ENCODE measurements around the gene METTL21C.

The METTL21C gene

DNA sequence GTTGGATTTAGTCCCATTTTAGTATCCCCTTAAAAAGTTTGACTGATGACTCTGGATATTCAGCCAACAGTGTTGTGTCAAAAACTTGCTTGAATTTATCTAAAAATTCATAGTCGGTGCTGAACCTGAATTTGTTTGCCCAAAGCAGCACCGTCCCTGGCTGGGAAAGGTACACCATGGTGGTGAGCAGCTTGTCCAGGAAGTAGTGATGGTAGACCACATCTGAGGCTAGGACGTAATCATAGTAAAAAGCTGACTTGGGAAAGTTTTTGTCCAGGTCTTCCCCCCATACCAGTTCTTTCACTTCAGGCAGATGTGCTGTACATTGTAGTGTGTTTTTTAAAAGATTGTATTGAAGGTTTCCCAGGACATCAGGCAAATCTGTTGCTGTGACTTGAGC is 8.8 kb downstream of the METTL21C start:
- TF ChIP-seq CTCF (IDR thresholded peaks at IDR 0.05; ENCODE audit: control extremely low read depth, extremely low read depth, low read depth, missing control alignments) = no peak
- ChIA-PET CTCF (interaction anchor here (0.8 to 2.0 kb wide), 3 partner anchors 8 to 94 kb away, joined by 3 to 6 read pairs (median 3); partner anchors contain the start of gene TEX30), POLR2A (no interaction called here)

GRCh38 chr13:102683637-102684036 is 11.2 kb downstream of the METTL21C start:
- DNase-seq (ENCODE audit: extremely low spot score) = no peak
- ChIA-PET CTCF (interaction anchor here (1.4 kb wide), 1 partner anchor 9 kb away, joined by 3 read pairs; no protein-coding TSS in a partner anchor), POLR2A (no interaction called here)
- TF ChIP-seq CTCF (IDR thresholded peaks at IDR 0.05; ENCODE audit: control extremely low read depth, extremely low read depth, low read depth, missing control alignments) = no peak

More for the DNA sequence above, 8.8 kb downstream of the METTL21C start:
- DNase-seq (ENCODE audit: extremely low spot score) = no peak

GRCh38 chr13:102682727-102683126 is 12.1 kb downstream of the METTL21C start:
- CTCF ChIA-PET = interaction anchor here (1.0 to 1.4 kb wide), 3 partner anchors 8 to 42 kb away, joined by 3 read pairs; no protein-coding TSS in a partner anchor
- no peak for TF ChIP-seq CTCF (IDR thresholded peaks at IDR 0.05; ENCODE audit: control extremely low read depth, extremely low read depth, low read depth, missing control alignments)
- DNase-seq (ENCODE audit: extremely low spot score) = no peak
- POLR2A ChIA-PET = no interaction called here

- TF ChIP-seq CTCF (IDR thresholded peaks at IDR 0.05; ENCODE audit: control extremely low read depth, extremely low read depth, low read depth, missing control alignments) = no peak
- ChIA-PET POLR2A (no interaction called here), CTCF (interaction anchor here (1.0 to 1.3 kb wide), 2 partner anchors 40 to 43 kb away, joined by 3 read pairs; no protein-coding TSS in a partner anchor)
These were observed 12.6 kb downstream of the METTL21C start for GRCh38 chr13:102682211-102682610.

DNA sequence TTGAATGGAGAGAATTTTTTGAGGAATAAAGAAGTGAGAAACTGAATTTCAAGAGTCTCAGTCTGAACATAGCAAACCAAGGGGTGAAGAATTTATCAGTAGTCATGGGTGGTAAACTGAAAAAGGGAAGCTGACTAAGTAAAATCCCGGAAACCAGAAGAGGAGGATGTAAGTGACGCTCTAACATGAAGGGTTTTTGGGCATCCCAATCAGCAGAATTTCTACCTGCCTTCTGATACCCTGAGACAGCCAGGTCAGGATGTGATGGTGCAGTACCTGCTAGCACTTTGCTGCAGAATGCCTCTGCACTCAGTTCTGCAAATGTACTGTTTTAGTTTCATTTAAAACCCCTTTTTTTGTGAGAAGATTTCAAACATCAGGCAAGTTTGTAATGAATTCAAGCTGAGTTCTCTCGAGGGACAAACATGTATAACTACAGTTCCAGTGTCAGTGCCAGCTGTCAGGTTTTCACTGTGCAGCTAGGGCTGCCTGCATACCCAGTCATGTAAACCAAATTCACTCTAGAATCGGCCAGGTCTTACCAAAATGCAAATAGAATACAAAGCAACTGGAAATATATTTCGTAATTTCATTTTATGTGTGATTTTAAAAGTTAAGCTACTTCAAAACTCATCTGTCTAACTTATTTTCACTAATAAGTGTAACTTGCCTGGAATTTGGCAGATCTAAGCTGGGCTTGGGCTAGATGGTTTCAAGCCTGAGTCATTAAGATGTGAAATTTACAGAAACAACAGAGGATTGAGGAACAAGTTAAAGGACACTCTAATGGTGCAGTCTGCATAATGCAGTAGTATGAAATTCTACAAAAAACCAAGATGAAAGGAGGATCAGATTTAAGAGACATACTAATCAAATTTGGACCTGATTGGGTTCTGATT is 13.8 kb downstream of the METTL21C start:
- CTCF ChIA-PET = interaction anchor here (0.8 kb wide), 1 partner anchor 89 kb away, joined by 3 read pairs; no protein-coding TSS in a partner anchor
- no peak for TF ChIP-seq CTCF (IDR thresholded peaks at IDR 0.05; ENCODE audit: control extremely low read depth, extremely low read depth, low read depth, missing control alignments)
- POLR2A ChIA-PET = no interaction called here
- DNase-seq (ENCODE audit: extremely low spot score) = no peak

More at GRCh38 chr13:102682211-102682610, 12.6 kb downstream of the METTL21C start:
- DNase-seq (ENCODE audit: extremely low spot score) = no peak

- ChIA-PET CTCF (no interaction called here), POLR2A (no interaction called here)
- TF ChIP-seq CTCF (IDR thresholded peaks at IDR 0.05; ENCODE audit: control extremely low read depth, extremely low read depth, low read depth, missing control alignments) = no peak
- no peak for DNase-seq (ENCODE audit: extremely low spot score)
These were observed 14.6 kb downstream of the METTL21C start for GRCh38 chr13:102680133-102680717.

Measured in GM10248 (cell line).